Body of pancreas (tissue), 4 donors: ENCODE measurements around the gene PRKD3. TPM values are rescaled to one million over a fixed set of nuclear protein-coding genes. Genes with fewer than 3 reads are reported as not detected.

Experiments used
- ATAC-seq: fragments of 150-250 bp; one replicate; pipeline ENCODE4 v1.9.1; 2016
- DNase-seq, 4 donors: peaks; one replicate each; pipeline ENCODE4 v3.0.0-alpha.2; 2019
- H3K27ac ChIP-seq, 4 donors: fragments of 200-600 bp; sonication (generic); 1 replicate in 3 of 4; 2 replicates in 1 of 4; pipeline versions ENCODE4 v1.5.1 to v1.6.1; 2016 to 2019; ENCODE audit warnings: mild to moderate bottlenecking in 1 of 4, mixed read lengths in 1 of 4, moderate library complexity in 1 of 4
- H3K27me3 ChIP-seq, 2 donors: fragments of 200-600 bp; sonication (generic); one replicate each; pipeline ENCODE4 v1.6.0; 2016; ENCODE audit warnings: mild to moderate bottlenecking in 1 of 2
- H3K36me3 ChIP-seq, 2 donors: fragments of 200-600 bp; sonication (generic); replicated peaks in 1 of 2; 2 replicates each; pipeline ENCODE4 v1.5.1; 2016; ENCODE audit warnings: low read depth in 2 of 2; ENCODE audit not compliant: insufficient read depth in 1 of 2
- H3K4me1 ChIP-seq: fragments of 200-600 bp; sonication (generic); one replicate; pipeline ENCODE4 v1.6.0; 2016
- H3K4me3 ChIP-seq, 2 donors: fragments of 200-600 bp; sonication (generic); 1 replicate in 1 of 2; 2 replicates in 1 of 2; pipeline ENCODE4 v1.5.1; 2016 to 2019
- H3K9me3 ChIP-seq, 3 donors: fragments of 200-600 bp; sonication (generic); 1 replicate in 2 of 3; 2 replicates in 1 of 3; pipeline ENCODE4 v1.5.1; 2016
- POLR2A ChIP-seq, 3 donors: fragments of 450-650 bp; IDR thresholded peaks; one replicate each; pipeline ENCODE4 v1.6.1; 2016; ENCODE audit warnings: antibody characterized with exemption in 3 of 3, mild to moderate bottlenecking in 2 of 3
- WGBS, 2 donors: methylation state at CpG; one replicate each; pipeline ENCODE4 v1.1.5; 2017; 5-methylcytosine and 5-hydroxymethylcytosine counted together
- intact Hi-C: fragments of 100-400 bp; cut with DNase I; formaldehyde crosslinking; loops from one replicate; pipeline ENCODE4 v1.15.1; 2023
- total RNA-seq, 2 donors: library from RNA; depleted of rRNA; stranded (reverse); fragments of >200 nt; gene quantifications; one replicate each; pipeline ENCODE4 v1.1.0, GENCODE V29; 2016
- TF ChIP-seq, protein P1 (sequence below), 7 experiments: fragments of 450-650 bp in 4 of 7; fragments of 200-600 bp in 3 of 7; sonication (generic) in 3 of 7; IDR thresholded peaks; one replicate each; pipeline ENCODE4 v1.5.1; 2016 to 2019; ENCODE audit warnings: antibody characterized with exemption in 7 of 7

Gene PRKD3
- total RNA-seq: 10 to 100 TPM in 1 of 2 donors, 1 to 10 TPM in 1; 8.2 to 15.3 TPM

DNA sequence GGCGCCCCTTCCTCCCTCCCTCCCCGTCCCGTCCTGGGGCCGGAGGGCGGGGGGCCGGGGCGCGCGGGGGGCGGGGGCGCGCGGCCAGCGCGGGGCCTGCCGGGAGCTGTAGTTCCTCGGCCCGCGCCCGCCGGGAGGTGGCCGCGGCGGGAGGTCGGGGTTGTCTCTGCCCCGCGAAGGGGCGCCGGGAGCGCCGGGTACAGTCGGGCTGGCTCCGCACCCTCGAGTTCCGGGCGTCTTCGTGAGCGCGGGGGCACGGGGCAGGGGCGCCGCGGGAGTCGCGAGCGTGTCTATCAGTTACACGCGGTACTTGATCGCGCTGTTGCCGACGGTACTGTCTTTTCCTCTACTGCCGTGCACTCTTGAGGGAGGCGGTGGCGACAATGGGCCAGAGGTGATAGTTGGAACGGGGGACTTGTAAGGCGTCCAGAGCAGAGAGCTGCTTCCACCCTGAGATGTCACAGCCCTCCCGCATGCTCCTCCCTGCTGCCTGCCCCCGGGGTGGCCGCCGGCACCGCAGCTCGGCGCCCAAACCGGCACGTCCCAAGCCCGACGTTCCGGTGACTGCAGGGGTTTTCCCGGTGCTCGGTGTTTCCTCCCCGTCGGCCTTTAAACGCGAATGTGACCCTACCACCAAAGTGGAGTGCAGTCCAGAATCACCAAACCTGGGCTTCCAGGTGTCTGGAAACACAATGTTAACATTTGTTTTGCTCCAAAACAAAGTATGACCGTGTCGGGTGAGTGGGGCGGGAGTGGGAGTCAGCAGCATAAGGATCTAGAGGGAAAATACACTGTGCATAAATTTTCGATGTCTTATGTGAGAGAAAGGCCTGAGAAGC, at the start of gene PRKD3:
Gene PRKD3, minus strand, starts transcription at position 48 of the 839 bp plus-strand sequence. CDS start 8,309 bp downstream, outside the sequence.
- Histone ChIP-seq H3K27me3 (no peaks in the 10 kb centered on the region), H3K9me3 (no peaks in the 10 kb centered on the region), H3K27ac (peak within 1 kb of the TSS; percentile 82 to 91 (median 85)), H3K4me3 (peak within 1 kb of the TSS; percentile 40 to 86), H3K36me3 (no peaks in the 10 kb centered on the region), H3K4me1 (peaks cover 31% of the 10 kb centered on the region)
- peak in 2 of 4 donors; percentile 42 to 48 for DNase-seq
- ATAC-seq: peak; percentile 89
- WGBS, 2 donors: 1 to 9% methylated on average over 4 to 51 of the region's 79 CpGs
- peak; percentile 34 to 74 (median 60) for TF ChIP-seq POLR2A (IDR thresholded peaks at IDR 0.05)
- TF ChIP-seq, protein P1, sequence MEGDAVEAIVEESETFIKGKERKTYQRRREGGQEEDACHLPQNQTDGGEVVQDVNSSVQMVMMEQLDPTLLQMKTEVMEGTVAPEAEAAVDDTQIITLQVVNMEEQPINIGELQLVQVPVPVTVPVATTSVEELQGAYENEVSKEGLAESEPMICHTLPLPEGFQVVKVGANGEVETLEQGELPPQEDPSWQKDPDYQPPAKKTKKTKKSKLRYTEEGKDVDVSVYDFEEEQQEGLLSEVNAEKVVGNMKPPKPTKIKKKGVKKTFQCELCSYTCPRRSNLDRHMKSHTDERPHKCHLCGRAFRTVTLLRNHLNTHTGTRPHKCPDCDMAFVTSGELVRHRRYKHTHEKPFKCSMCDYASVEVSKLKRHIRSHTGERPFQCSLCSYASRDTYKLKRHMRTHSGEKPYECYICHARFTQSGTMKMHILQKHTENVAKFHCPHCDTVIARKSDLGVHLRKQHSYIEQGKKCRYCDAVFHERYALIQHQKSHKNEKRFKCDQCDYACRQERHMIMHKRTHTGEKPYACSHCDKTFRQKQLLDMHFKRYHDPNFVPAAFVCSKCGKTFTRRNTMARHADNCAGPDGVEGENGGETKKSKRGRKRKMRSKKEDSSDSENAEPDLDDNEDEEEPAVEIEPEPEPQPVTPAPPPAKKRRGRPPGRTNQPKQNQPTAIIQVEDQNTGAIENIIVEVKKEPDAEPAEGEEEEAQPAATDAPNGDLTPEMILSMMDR (IDR thresholded peaks at IDR 0.05): peak in 2 of 7 experiments; percentile 1 to 7
- intact Hi-C loops: no loop called here

DNA sequence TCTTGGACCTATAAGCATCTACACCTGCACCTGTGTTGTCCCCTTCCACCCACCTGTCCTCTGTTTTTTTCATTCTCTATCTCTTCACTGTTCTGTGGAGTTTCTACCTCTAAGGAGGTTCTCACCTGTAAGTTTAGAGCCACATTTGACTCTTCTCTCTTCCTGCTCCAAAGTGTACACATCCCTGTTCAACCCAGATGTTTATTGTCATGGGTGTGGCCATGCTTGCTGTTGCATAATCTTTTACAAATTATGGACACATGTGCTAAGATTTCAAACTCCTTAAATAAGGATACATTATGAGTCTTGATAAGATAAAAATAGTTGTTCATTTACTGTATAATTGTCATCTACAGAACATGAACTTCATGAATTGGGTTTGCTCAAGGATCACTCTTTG, 47.4 kb upstream of the PRKD3 start:
- ATAC-seq: no peak
- Histone ChIP-seq H3K4me1 (no peaks in the 10 kb centered on the region), H3K36me3 (no peaks in the 10 kb centered on the region), H3K4me3 (no peak overlapping the region), H3K27me3 (no peaks in the 10 kb centered on the region), H3K27ac (no peak overlapping the region), H3K9me3 (no peaks in the 10 kb centered on the region)
- intact Hi-C loops: no loop called here
- no peak for DNase-seq
- TF ChIP-seq, protein P1 (IDR thresholded peaks at IDR 0.05): no peak
- no peak for TF ChIP-seq POLR2A (IDR thresholded peaks at IDR 0.05)

DNA sequence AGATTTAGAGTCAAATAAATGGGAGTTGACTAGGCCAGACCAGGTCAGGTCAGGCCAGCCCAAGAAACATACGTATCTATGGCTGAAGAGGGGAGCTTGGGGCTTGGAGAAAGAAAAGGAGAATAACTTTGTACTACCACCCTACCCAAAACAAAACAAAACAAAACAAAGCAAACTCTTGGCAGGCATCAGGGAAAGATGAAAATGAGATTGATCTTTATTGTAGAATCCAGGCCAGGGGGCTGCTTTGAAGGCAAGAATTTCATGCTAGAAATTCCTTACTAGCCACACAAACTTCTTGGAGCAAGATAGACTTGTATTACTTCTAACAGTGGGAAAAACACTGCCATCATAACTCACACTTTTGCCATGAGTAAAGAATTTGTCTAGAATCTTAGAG, 46.0 kb upstream of the PRKD3 start:
- Histone ChIP-seq H3K36me3 (no peaks in the 10 kb centered on the region), H3K27ac (no peak overlapping the region), H3K27me3 (no peaks in the 10 kb centered on the region), H3K4me1 (no peaks in the 10 kb centered on the region), H3K9me3 (no peaks in the 10 kb centered on the region), H3K4me3 (no peak overlapping the region)
- TF ChIP-seq, protein P1 (IDR thresholded peaks at IDR 0.05): no peak
- TF ChIP-seq POLR2A (IDR thresholded peaks at IDR 0.05): no peak
- ATAC-seq (no peak), DNase-seq (no peak)
- intact Hi-C loops: no loop called here
- WGBS, 2 donors: 90 to 100% methylated on average over 1 of the region's 1 CpG

DNA sequence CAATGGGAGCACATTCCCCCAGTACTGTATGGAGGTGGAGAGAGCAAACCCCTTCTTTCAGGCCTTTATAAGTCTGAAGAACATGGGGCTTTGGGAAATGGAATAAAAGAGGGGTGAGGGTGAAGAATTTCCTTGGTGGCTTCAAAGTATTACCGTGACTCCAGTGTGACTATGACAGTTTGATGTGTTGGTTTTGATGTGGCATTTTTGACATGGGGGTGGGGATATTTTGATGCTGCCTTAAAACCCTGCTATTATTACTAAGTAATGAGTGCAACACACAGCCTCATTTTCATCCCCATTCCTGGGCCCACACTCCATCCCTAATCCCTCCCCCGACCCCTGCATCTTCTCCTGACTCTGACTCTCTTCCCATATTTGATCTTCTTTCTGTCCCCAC, 43.4 kb upstream of the PRKD3 start:
- no peak overlapping the region for H3K27ac ChIP-seq
- intact Hi-C loops: no loop called here
- no peak for TF ChIP-seq POLR2A (IDR thresholded peaks at IDR 0.05)
- TF ChIP-seq, protein P1 (IDR thresholded peaks at IDR 0.05): no peak

More for the DNA sequence above, 43.4 kb upstream of the PRKD3 start:
- WGBS, 2 donors: 81 to 83% methylated on average over 2 of the region's 2 CpGs
- Histone ChIP-seq H3K27me3 (no peaks in the 10 kb centered on the region), H3K4me1 (no peaks in the 10 kb centered on the region), H3K4me3 (no peak overlapping the region), H3K36me3 (no peaks in the 10 kb centered on the region), H3K9me3 (no peaks in the 10 kb centered on the region)
- no peak for ATAC-seq
- DNase-seq: no peak
